OCI-LY7 (cell line): ENCODE results near the gene CTCF.
"Not testable (repeated sequence)": the region's sequence is repeated elsewhere in the genome, so short reads cannot be mapped to it uniquely, and the experiment has no call there.

Experiments used
- EZH2phosphoT487 ChIP-seq: fragments of 200-600 bp; sonication (generic); IDR thresholded peaks from 2 replicates; pipeline ENCODE4 v1.6.1; 2018; ENCODE audit warnings: low read depth, borderline replicate concordance, mild to moderate bottlenecking, mixed run types, antibody characterized with exemption, low read length, moderate library complexity, mixed read lengths
- TF ChIP-seq, protein P1 (sequence below): fragments of 200-600 bp; sonication (generic); conservative IDR thresholded peaks from 2 replicates; pipeline ENCODE4 v1.5.1; 2014; ENCODE audit warnings: mild to moderate bottlenecking, antibody characterized with exemption, low read length, moderate library complexity, mixed read lengths

DNA sequence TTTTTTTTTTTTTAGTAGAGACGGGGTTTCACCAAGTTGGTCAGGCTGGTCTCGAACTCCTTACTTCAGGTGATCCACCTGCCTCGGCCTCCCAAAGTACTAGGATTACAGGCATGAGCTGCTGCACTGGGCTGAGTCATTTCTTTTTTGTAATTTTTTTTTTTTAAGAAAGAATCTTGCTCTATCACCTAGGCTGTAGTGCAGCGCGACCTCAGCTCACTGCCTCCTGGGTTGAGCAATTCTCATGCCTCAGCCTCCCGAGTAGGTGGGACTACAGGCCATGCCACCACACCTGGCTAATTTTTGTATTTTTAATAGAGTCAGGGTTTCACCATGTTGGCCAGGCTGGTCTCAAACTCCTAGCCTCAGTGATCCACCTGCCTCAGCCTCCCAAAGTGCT, 28.3 kb upstream of the CTCF start:
- TF ChIP-seq, protein P1, sequence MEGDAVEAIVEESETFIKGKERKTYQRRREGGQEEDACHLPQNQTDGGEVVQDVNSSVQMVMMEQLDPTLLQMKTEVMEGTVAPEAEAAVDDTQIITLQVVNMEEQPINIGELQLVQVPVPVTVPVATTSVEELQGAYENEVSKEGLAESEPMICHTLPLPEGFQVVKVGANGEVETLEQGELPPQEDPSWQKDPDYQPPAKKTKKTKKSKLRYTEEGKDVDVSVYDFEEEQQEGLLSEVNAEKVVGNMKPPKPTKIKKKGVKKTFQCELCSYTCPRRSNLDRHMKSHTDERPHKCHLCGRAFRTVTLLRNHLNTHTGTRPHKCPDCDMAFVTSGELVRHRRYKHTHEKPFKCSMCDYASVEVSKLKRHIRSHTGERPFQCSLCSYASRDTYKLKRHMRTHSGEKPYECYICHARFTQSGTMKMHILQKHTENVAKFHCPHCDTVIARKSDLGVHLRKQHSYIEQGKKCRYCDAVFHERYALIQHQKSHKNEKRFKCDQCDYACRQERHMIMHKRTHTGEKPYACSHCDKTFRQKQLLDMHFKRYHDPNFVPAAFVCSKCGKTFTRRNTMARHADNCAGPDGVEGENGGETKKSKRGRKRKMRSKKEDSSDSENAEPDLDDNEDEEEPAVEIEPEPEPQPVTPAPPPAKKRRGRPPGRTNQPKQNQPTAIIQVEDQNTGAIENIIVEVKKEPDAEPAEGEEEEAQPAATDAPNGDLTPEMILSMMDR, result not testable (repeated sequence)
- not testable (repeated sequence) for TF ChIP-seq EZH2phosphoT487
